Endothelial cell of umbilical vein (primary cell): ENCODE measurements around the gene ABCB9.

Experiments used
- CTCF ChIP-seq, 2 donors: IDR thresholded peaks; 1 replicate in 1 of 2; 2 replicates in 1 of 2; pipeline ENCODE4 v1.5.1; 2011; ENCODE audit warnings: low read length in 2 of 2, mild to moderate bottlenecking in 2 of 2, moderate library complexity in 2 of 2, control low read depth in 1 of 2, inconsistent platforms in 1 of 2, low read depth in 1 of 2; ENCODE audit not compliant: insufficient read depth in 1 of 2; ENCODE audit errors: extremely low read depth in 1 of 2
- EZH2 ChIP-seq: IDR thresholded peaks from 2 replicates; pipeline ENCODE4 v1.6.1; 2012; ENCODE audit warnings: borderline replicate concordance, low read depth, mild to moderate bottlenecking, moderate library complexity, low read length, inconsistent platforms; ENCODE audit not compliant: severe bottlenecking
- FOS ChIP-seq: IDR thresholded peaks from 2 replicates; pipeline ENCODE4 v1.6.1; 2011; ENCODE audit warnings: mild to moderate bottlenecking, low read length, moderate library complexity, borderline replicate concordance; ENCODE audit not compliant: insufficient read depth
- GATA2 ChIP-seq: IDR thresholded peaks from 2 replicates; pipeline ENCODE4 v1.7.0; 2011; ENCODE audit warnings: low read depth, mild to moderate bottlenecking, moderate library complexity, mixed read lengths, low read length; ENCODE audit not compliant: insufficient read length, insufficient read depth
- JUN ChIP-seq: IDR thresholded peaks from 2 replicates; pipeline ENCODE4 v1.6.1; 2011; ENCODE audit warnings: borderline replicate concordance, low read depth; ENCODE audit not compliant: insufficient read length, insufficient read depth
- MAX ChIP-seq: IDR thresholded peaks from 2 replicates; pipeline ENCODE4 v1.6.1; 2011; ENCODE audit not compliant: insufficient read depth, insufficient read length
- MYC ChIP-seq: IDR thresholded peaks from one replicate; pipeline ENCODE4 v1.6.1; 2011; ENCODE audit warnings: mild to moderate bottlenecking, low read depth, low read length
- POLR2A ChIP-seq: IDR thresholded peaks from 2 replicates; pipeline ENCODE4 v1.6.1; 2012; ENCODE audit warnings: low read depth, mild to moderate bottlenecking, control low read depth, low read length
- POLR2AphosphoS5 ChIP-seq: IDR thresholded peaks from 2 replicates; pipeline ENCODE4 v1.6.1; 2012; ENCODE audit warnings: low read depth, mild to moderate bottlenecking, control low read depth, low read length, moderate library complexity; ENCODE audit not compliant: insufficient read depth

- TF ChIP-seq CTCF (IDR thresholded peaks at IDR 0.05; ENCODE audit: extremely low read depth in 1 of 2, insufficient read depth in 1 of 2, low read depth in 1 of 2, low read length in 2 of 2) (no peak), MYC (no peak), EZH2 (no peak), POLR2AphosphoS5 (peak; percentile 96), GATA2 (no peak), MAX (no peak), POLR2A (peak; percentile 84), FOS (peak; percentile 8), JUN (no peak)
Observed at GRCh38 chr12:122980183-122981035, 14.1 kb upstream of the ABCB9 start, which contains the start of gene ARL6IP4.
